DMS53 treated with DMSO at 0.1 percent for 48 hours (cell line): Measurements from ENCODE around the gene STX3.
"Not testable (repeated sequence)": the region's sequence is repeated elsewhere in the genome, so short reads cannot be mapped to it uniquely, and the experiment has no call there.

Source experiments
- DNase-seq: peaks from one replicate; lab custom pipeline; 2025; ENCODE audit not compliant: unreplicated experiment; lab: John Stamatoyannopoulos, UW

The STX3 gene

GRCh38 chr11:59787816-59788215, 32.6 kb downstream of the STX3 start:
- no peak for DNase-seq

GRCh38 chr11:59791639-59792038, 36.5 kb downstream of the STX3 start:
- DNase-seq = no peak

GRCh38 chr11:59792507-59792906, 37.3 kb downstream of the STX3 start:
- no peak for DNase-seq

- no peak for DNase-seq
Observed at GRCh38 chr11:59794417-59794816, 39.2 kb downstream of the STX3 start.

- no peak for DNase-seq
Observed at GRCh38 chr11:59800390-59801025, 45.3 kb downstream of the STX3 start.

- no peak for DNase-seq
Observed at GRCh38 chr11:59801160-59801706, 46.1 kb downstream of the STX3 start.

- no peak for DNase-seq
Observed at GRCh38 chr11:59801981-59802638, 46.9 kb downstream of the STX3 start.

- DNase-seq = no peak
Observed at GRCh38 chr11:59802639-59803176, 47.5 kb downstream of the STX3 start.

GRCh38 chr11:59804061-59804460, 48.9 kb downstream of the STX3 start:
- no peak for DNase-seq

- no peak for DNase-seq
Observed at GRCh38 chr11:59807047-59807610, 52.0 kb downstream of the STX3 start.

- DNase-seq = peak; percentile 66
Observed at GRCh38 chr11:59810189-59810910, 55.2 kb downstream of the STX3 start, which contains the start of gene MRPL16. TSS of gene MRPL16 (minus strand) at chr11:59810778. CDS start at chr11:59810658, 120 bp downstream.

- no peak for DNase-seq
Observed at GRCh38 chr11:59810911-59811259, 55.7 kb downstream of the STX3 start.

- DNase-seq = no peak
Observed at GRCh38 chr11:59812220-59812619, 57.0 kb downstream of the STX3 start.

- no peak for DNase-seq
Observed at GRCh38 chr11:59813364-59813763, 58.2 kb downstream of the STX3 start.

- DNase-seq = no peak
Observed at GRCh38 chr11:59814021-59814420, 58.8 kb downstream of the STX3 start.

- no peak for DNase-seq
Observed at GRCh38 chr11:59815754-59816153, 60.6 kb downstream of the STX3 start.

GRCh38 chr11:59816434-59816833, 61.3 kb downstream of the STX3 start:
- not testable (repeated sequence) for DNase-seq

GRCh38 chr11:59818572-59818971, 63.4 kb downstream of the STX3 start:
- DNase-seq = no peak

- DNase-seq = peak; percentile 51
Observed at GRCh38 chr11:59822989-59823566, 67.9 kb downstream of the STX3 start.

- no peak for DNase-seq
Observed at GRCh38 chr11:59829358-59829757, 74.2 kb downstream of the STX3 start.

- DNase-seq = no peak
Observed at GRCh38 chr11:59833602-59834001, 78.4 kb downstream of the STX3 start.
